GM19023 (cell line): ENCODE data around the gene SPTBN2.

Source experiments
- ATAC-seq: cut with Tn5 transposase; IDR thresholded peaks from one replicate; pipeline ENCODE4 v1.9.1; 2021; ENCODE audit warnings: mild to moderate bottlenecking, moderate library complexity; ENCODE audit not compliant: unreplicated experiment

The SPTBN2 gene

GRCh38 chr11:66686801-66687750 lies 41.9 kb downstream of the SPTBN2 start:
- ATAC-seq, result no peak

DNA sequence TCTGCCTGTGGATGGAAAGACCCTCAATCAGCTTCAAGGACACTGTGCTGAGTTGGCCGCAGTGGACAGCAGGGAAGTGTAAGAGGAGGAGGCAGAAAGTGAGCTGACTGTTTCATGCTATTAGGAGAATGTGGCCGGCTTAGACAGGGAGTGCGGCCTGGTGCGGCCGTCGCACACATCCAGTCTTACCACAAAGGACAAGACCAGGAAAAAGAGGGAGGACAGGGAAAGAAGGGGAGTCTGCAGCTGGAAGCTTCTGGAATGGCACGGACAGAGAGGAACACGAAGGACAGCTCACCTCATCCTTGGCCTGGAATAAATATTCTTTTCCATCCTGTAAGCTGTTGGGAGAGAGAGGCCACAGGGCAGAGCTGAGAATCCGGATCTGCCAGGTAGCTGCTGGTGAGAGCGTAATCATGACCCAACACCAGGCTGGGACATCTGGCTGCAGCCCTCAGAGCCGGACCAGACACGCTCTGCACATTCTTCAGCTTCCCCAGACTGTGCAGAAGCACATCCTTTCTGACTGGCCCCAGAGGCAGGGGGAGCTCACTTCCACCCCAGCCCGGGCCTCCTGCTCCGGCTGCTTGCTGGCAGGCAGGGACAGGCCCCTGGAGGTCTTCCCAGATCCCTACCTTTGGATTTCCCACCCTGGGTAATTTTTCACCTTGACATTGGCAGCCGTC lies 42.8 kb downstream of the SPTBN2 start:
- ATAC-seq, result no peak

- ATAC-seq, result no peak
Observed at GRCh38 chr11:66685276-66686099, 43.5 kb downstream of the SPTBN2 start.

DNA sequence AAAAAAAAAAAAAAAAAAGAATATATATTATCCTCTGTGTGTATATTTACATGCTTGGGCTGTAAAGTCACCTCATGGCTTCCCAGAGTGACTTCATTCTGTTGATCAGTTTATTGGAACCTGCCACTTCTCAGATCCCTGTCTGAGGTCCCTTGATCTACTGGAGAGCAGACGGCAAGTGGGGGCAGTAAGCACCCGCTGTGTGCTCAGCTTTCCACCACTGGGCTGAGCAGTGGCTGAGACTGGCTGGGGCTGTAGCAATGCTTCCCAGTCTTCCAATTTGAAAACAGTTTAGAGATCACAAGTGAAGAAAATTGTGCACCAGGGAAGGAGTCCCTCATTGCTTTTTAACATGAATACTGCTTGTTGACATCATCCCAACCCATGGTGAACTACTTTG lies 44.4 kb downstream of the SPTBN2 start:
- no peak for ATAC-seq

DNA sequence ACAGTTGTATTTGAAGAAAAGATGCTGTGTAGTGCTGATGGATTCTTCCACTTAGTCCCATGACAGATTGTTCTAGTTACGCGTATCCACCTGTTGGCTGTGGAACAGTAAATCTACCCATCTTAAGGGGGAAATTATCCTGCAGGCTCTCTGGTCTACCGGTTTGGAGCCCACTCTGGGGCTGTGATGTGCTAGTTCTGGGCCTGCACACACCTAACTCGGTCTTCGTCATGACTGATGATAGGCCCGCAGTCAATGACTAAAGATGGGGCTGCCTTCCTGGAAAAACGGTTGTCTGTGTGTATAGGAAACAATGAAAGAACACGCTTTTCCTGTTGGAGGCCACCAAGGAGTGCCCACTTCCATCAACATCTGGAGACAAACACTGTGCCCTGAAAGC lies 45.1 kb downstream of the SPTBN2 start:
- no peak for ATAC-seq

- no peak for ATAC-seq
Observed at GRCh38 chr11:66680966-66681645, 47.9 kb downstream of the SPTBN2 start.

- ATAC-seq, result peak; percentile 89
Observed at GRCh38 chr11:66677599-66678375, 51.2 kb downstream of the SPTBN2 start, which contains the start of gene RBM4B. Gene RBM4B, minus strand, starts transcription at chr11:66677887. Its CDS starts 808 bp downstream, at chr11:66677079.

DNA sequence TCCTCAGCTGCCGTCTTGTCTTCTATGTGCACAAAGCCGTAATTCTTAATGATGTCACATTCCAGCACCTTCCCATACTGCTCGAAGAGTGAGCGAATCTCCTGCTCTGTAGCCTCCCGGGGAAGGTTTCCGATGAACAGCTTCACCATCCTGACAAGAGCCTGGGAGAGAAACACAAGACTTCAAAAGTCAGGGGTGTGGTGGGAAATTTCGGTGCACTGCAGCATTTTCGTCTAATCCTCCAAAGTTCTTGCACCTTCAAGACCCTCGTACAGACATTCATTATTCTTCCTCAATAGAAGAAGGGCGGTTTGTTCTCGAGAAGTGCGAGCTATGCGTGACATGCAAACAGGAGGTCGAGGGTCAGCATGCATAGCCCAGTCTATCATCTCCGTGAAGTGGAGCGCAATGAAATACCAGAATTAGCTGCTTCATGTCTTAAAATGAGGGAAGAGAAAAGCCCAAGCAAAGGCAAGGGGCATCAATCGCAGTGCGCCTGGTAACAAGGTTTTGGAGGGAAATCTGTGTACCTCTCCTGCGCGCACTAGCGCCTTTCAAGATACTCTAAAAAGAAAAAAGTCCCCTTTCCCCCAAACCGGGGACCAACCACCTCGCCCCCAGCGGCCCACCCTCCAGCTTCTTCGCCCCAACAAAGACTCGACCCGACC lies 52.0 kb downstream of the SPTBN2 start:
- no peak for ATAC-seq

GRCh38 chr11:66676282-66676919 lies 52.6 kb downstream of the SPTBN2 start:
- ATAC-seq, result no peak

GRCh38 chr11:66674964-66675602 lies 53.9 kb downstream of the SPTBN2 start:
- ATAC-seq, result no peak

DNA sequence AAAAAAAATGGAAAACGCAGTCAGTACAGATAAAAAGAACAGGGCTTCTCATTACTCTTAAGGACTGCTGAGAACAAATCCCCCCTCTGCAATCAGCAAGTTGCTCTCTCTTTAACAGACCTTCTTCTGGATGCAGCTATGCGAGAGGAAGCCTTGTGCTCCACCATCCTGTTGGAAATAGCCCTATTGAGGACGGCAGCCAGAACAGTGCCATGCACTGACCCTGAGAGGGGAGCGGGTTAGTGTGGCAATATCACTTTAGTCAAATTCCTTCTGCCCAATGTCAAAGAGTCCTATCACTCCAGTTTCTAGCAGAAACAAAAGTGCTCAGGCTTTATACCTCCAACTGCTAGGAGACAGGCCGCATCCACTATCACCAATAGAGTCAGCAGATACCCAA lies 58.2 kb downstream of the SPTBN2 start:
- ATAC-seq, result no peak

GRCh38 chr11:66665369-66665768 lies 63.6 kb downstream of the SPTBN2 start:
- no peak for ATAC-seq

DNA sequence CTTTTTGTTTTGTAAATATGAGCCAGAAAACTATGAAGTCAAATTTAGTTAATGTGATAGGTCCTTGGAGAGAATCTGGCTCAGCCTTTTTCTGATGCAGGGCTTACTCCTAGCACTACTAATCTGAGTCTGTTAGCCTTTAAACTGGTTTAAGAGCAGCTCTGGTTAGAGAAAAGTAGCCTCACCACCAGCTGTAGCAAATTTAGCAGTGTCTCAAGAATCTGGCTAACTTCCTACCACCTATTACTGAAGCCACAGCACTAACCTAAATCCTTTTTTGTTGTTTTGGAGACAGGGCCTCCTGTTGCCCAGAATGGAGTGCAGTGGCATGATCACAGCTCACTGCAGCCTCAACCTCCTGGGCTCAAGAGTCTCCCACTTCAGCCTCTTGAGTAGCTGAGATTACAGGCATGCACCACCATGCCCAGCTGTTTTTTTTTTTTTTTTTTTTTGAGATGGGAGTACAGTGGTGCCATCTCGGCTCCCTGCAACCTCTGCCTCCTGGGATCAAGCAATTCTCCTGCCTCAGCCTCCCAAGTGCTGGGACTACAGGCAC lies 65.2 kb downstream of the SPTBN2 start:
- no peak for ATAC-seq

DNA sequence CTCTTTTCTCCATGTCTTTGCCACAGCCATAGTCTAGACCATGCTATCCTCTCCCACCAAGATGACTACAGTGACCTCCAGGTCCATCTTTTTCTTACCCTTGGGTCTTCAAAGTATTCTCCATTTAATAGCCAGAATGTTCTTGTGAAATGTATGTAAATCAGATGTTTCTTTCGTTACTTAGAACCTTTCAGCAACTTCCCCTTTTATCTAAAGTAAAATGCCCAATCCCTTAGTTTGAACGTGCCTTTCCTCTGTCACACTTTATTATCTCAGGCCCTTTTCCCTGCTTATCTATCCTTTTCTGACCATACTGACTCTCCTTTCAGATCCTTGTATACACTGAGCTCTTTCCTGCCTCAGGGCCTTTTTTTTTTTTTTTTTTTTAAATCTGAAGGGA lies 69.3 kb downstream of the SPTBN2 start:
- ATAC-seq, result no peak

DNA sequence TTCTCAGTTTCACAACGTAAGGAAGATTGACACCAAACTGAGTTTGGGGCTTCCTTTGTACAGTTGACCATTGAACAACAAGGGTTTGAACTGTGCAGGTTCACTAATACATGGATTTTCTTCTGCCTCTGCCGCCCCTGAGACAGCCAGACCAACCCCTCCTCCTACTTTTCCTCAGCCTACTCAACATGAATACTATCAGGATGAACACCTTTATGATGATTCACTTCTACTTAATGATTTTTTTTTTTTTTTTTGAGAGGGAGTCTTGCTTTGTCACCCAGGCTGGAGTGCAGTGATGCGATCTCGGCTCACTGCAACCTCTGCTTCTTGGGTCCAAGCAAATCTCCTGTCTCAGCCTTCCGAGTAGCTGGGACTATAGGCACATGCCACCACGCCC lies 75.9 kb downstream of the SPTBN2 start:
- no peak for ATAC-seq

DNA sequence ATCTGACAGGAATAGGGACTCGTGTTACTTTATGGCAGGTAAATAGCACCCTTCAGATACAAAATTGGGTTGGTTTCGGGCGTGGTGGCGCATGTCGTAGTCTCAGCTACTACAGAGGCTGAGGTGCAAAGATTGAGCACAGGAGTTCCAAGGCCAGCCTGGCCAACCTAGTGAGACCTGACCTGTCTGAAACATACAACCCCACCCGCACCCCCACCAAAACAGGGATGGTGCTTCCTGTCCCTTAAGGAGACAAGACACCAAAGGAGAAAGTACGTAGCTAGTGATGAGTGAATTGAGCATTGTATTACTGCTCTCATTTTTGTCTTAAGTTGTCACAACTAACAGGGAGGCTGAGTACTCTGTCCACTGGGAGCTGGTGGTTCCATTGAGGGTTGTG lies 76.4 kb downstream of the SPTBN2 start:
- ATAC-seq, result no peak

DNA sequence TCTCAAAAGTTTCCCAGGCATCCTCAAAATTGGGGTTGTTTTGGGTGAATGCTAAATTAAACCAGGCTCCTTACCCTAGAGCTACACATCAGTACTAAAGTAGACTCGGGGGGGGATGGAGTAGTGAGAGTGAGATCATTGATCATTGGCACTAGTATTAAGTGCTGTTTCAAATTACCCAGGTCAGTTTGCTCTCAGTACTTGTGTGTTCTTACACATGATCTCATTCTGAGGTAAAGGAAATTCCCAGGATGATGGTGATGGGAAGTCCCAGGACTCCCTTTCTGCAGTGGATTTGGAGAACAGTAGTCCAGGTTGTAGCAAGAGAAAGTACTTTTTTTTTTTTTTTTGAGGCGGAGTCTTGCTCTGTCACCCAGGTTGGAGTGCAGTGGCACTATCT lies 78.0 kb downstream of the SPTBN2 start:
- ATAC-seq, result no peak

GRCh38 chr11:66649903-66650302 lies 79.1 kb downstream of the SPTBN2 start:
- no peak for ATAC-seq
